K562 (cell line): ENCODE measurements around the gene TEAD4. TPM values are rescaled to one million over a fixed set of nuclear protein-coding genes. Genes with fewer than 3 reads are reported as not detected.

Experiments used
- ATAC-seq: fragments of 200-7000 bp; cut with Tn5 transposase; 3 replicates; pipeline ENCODE4 v1.9.1; 2020; ENCODE audit warnings: moderate library complexity
- BruUV-seq: library from RNA; stranded (reverse); fragments of 400-500 nt; replicated peaks from 2 replicates; lab custom pipeline; 2021; lab: Mats Ljungman, UMichigan
- CTCF ChIA-PET: fragments of 300-600 bp; formaldehyde crosslinking; extraction: SDS; loops from one replicate; lab custom pipeline; 2021; ENCODE audit warnings: low intra/inter-chr PET ratio; lab: Yijun Ruan, JAX
- POLR2A ChIA-PET: fragments of 300-600, 350-650 bp; sonication (Branson Sonifier 250); formaldehyde crosslinking; extraction: SDS; loops from one replicate; lab custom pipeline; 2021; ENCODE audit warnings: antibody characterized with exemption, inconsistent platforms; lab: Yijun Ruan, JAX
- DNase-seq, 4 experiments: peaks; one replicate each; pipeline versions ENCODE4 v3.0.0 to v3.0.0-alpha.2; 2011 to 2018; ENCODE audit warnings: low spot score in 3 of 4, mixed read lengths in 3 of 4; ENCODE audit errors: extremely low read depth in 1 of 4
- FAIRE-seq: peaks from 2 replicates; lab custom pipeline; 2011; peaks lifted over from hg19 to GRCh38; lab: Jason Lieb, UNC
- H2AFZ ChIP-seq: 2 replicates; pipeline ENCODE4 v1.6.0; 2011; ENCODE audit warnings: low read depth, low read length, control low read depth, inconsistent platforms
- H3K27ac ChIP-seq: fragments of 200-600 bp; 3 replicates; pipeline ENCODE4 v1.8.0; 2011; ENCODE audit warnings: low read depth, mild to moderate bottlenecking, control low read depth, inconsistent platforms, low read length, moderate library complexity, mixed read lengths; ENCODE audit errors: extremely low read depth
- H3K27me3 ChIP-seq, 2 experiments: fragments of 300-600 bp in 1 of 2; 2 replicates in 1 of 2; 3 replicates in 1 of 2; pipeline versions ENCODE4 v1.6.0 to v1.8.0; 2011; ENCODE audit warnings: inconsistent platforms in 2 of 2, low read length in 2 of 2, mild to moderate bottlenecking in 1 of 2, mixed read lengths in 1 of 2, moderate library complexity in 1 of 2; ENCODE audit not compliant: control insufficient read depth in 2 of 2, insufficient read depth in 2 of 2
- H3K36me3 ChIP-seq: fragments of 300-600 bp; 3 replicates; pipeline ENCODE4 v1.8.0; 2011; ENCODE audit warnings: mild to moderate bottlenecking, low read length, inconsistent platforms; ENCODE audit not compliant: control insufficient read depth, insufficient read depth
- H3K4me1 ChIP-seq, 2 experiments: fragments of 200-600 bp in 1 of 2; replicated peaks in 1 of 2; 2 replicates in 1 of 2; 3 replicates in 1 of 2; pipeline versions ENCODE4 v1.5.1 to v1.8.0; 2011; ENCODE audit warnings: inconsistent platforms in 2 of 2, low read length in 2 of 2, mild to moderate bottlenecking in 1 of 2, mixed read lengths in 1 of 2, moderate library complexity in 1 of 2; ENCODE audit not compliant: control insufficient read depth in 2 of 2, insufficient read depth in 2 of 2
- H3K4me2 ChIP-seq: 2 replicates; pipeline ENCODE4 v1.6.1; 2011; ENCODE audit warnings: low read length, control low read depth, inconsistent platforms, mixed read lengths; ENCODE audit not compliant: insufficient read depth
- H3K4me3 ChIP-seq: fragments of 200-600 bp; sonication (generic), shearing (Covaris generic); 2 replicates; pipeline ENCODE4 v1.5.1; 2016; ENCODE audit warnings: control low read depth, inconsistent platforms
- H3K79me2 ChIP-seq: fragments of 200-600 bp; 3 replicates; pipeline ENCODE4 v1.8.0; 2011; ENCODE audit warnings: low read length, inconsistent platforms; ENCODE audit not compliant: control insufficient read depth, insufficient read depth
- H3K9ac ChIP-seq, 2 experiments: 2 replicates each; pipeline versions ENCODE4 v1.6.0 to v1.6.1; 2011; ENCODE audit warnings: low read depth in 2 of 2, low read length in 2 of 2, control low read depth in 1 of 2, inconsistent platforms in 1 of 2, mild to moderate bottlenecking in 1 of 2, mixed read lengths in 1 of 2; ENCODE audit not compliant: insufficient read depth in 1 of 2
- H3K9me1 ChIP-seq: one replicate; pipeline ENCODE4 v1.6.0; 2011; ENCODE audit warnings: inconsistent platforms, mild to moderate bottlenecking, low read length, moderate library complexity; ENCODE audit not compliant: control insufficient read depth, insufficient read depth
- H3K9me3 ChIP-seq: replicated peaks from 2 replicates; pipeline ENCODE4 v1.5.1; 2011; ENCODE audit warnings: low read depth, low read length, inconsistent platforms; ENCODE audit not compliant: control insufficient read depth, insufficient read depth
- H4K20me1 ChIP-seq: replicated peaks from 2 replicates; pipeline ENCODE4 v1.6.1; 2011; ENCODE audit warnings: low read length, inconsistent platforms, mixed read lengths; ENCODE audit not compliant: control insufficient read depth, insufficient read depth
- BDP1 ChIP-seq: IDR thresholded peaks from 3 replicates; pipeline ENCODE4 v1.6.1; 2011; ENCODE audit not compliant: insufficient read length, insufficient read depth
- E2F1 ChIP-seq: sonication (generic); formaldehyde crosslinking; IDR thresholded peaks from 2 replicates; pipeline ENCODE4 v1.8.1; 2023; ENCODE audit warnings: mild to moderate bottlenecking, missing genetic modification reagents, moderate library complexity
- ELK3 ChIP-seq: fragments of 450-650 bp; formaldehyde crosslinking; IDR thresholded peaks from 2 replicates; pipeline ENCODE4 v1.4.0; 2020; ENCODE audit warnings: mild to moderate bottlenecking
- FIP1L1 ChIP-seq: fragments of 200-400 bp; formaldehyde crosslinking; IDR thresholded peaks from 2 replicates; pipeline ENCODE4 v1.6.1; 2018; ENCODE audit warnings: mild to moderate bottlenecking, low read depth, low read length; ENCODE audit not compliant: poor library complexity, severe bottlenecking
- HMG20A ChIP-seq: fragments of 450-650 bp; formaldehyde crosslinking; conservative IDR thresholded peaks from 2 replicates; pipeline ENCODE4 v1.4.0; 2020; ENCODE audit warnings: mild to moderate bottlenecking, mixed read lengths
- HNRNPLL ChIP-seq: fragments of 200-400 bp; formaldehyde crosslinking; IDR thresholded peaks from 2 replicates; pipeline ENCODE4 v1.6.1; 2017; ENCODE audit warnings: low read length, low read depth, mild to moderate bottlenecking; ENCODE audit not compliant: poor library complexity, severe bottlenecking
- NFYB ChIP-seq: IDR thresholded peaks from 2 replicates; pipeline ENCODE4 v1.6.1; 2011; ENCODE audit warnings: mild to moderate bottlenecking, moderate library complexity; ENCODE audit not compliant: insufficient read length; ENCODE audit errors: extremely low read depth
- SIN3B ChIP-seq: fragments of 450-650 bp; IDR thresholded peaks from 2 replicates; pipeline ENCODE4 v1.6.1; 2017; ENCODE audit warnings: low read depth, mild to moderate bottlenecking, moderate library complexity
- SRF ChIP-seq, 2 experiments: fragments of 250-450, 450-650 bp in 1 of 2; sonication (Bioruptor Pico) in 1 of 2; sonication (generic) in 1 of 2; formaldehyde crosslinking; IDR thresholded peaks; 2 replicates each; pipeline versions ENCODE4 v1.5.0 to v1.5.1; 2020 to 2022; ENCODE audit warnings: mild to moderate bottlenecking in 1 of 2, missing genetic modification reagents in 1 of 2
- SRSF1 ChIP-seq: fragments of 200-400 bp; formaldehyde crosslinking; IDR thresholded peaks from 2 replicates; pipeline ENCODE4 v1.6.1; 2017; ENCODE audit warnings: mild to moderate bottlenecking, low read depth, low read length, moderate library complexity
- YBX1 ChIP-seq: fragments of 450-650 bp; IDR thresholded peaks from 2 replicates; pipeline ENCODE4 v1.7.1; 2016; ENCODE audit warnings: mild to moderate bottlenecking
- ZNF57 ChIP-seq: fragments of 450-650 bp; formaldehyde crosslinking; IDR thresholded peaks from 2 replicates; pipeline ENCODE4 v1.4.0; 2020; ENCODE audit warnings: mild to moderate bottlenecking, moderate library complexity
- WGBS: fragments of 100-300 bp; shearing (Covaris generic); methylation state at CpG from one replicate; pipeline ENCODE4 v1.1.6; 2016; ENCODE audit warnings: low coverage, mixed read lengths; ENCODE audit not compliant: insufficient coverage; ENCODE audit errors: missing lambda C conversion rate; 5-methylcytosine and 5-hydroxymethylcytosine counted together
- in situ Hi-C: fragments of 300-500 bp; cut with MboI; formaldehyde crosslinking; loops from 4 replicates; pipeline ENCODE4 v1.15.0; 2018; ENCODE audit warnings: inconsistent platforms, mixed read lengths
- intact Hi-C: fragments of 100-400 bp; cut with micrococcal nuclease; formaldehyde crosslinking; loops from 2 replicates; pipeline ENCODE4 v1.14.2; 2022
- polyA plus RNA-seq, 8 experiments: library from polyadenylated mRNA; depleted of rRNA in 4 of 8; stranded (reverse) in 5 of 8; unstranded in 3 of 8; fragments of >200 nt; fragmentation: Nextera tagmentation in 2 of 8; fragmentation: Illumina TruSeq in 1 of 8; extraction: Ambion mirVana in 2 of 8; extraction: Trizol in 1 of 8; gene quantifications; 2 replicates each; pipeline versions ENCODE4 v1.2.1 to v1.2.3, GENCODE V29; 2011 to 2014; ENCODE audit warnings: inconsistent platforms in 1 of 8, missing spikeins in 1 of 8
- total RNA-seq, 7 experiments: library from RNA; depleted of rRNA in 6 of 7; stranded (reverse); fragments of >200 nt in 6 of 7; fragmentation: Illumina TruSeq in 2 of 7; extraction: Trizol in 2 of 7; gene quantifications; 2 replicates each; pipeline versions ENCODE4 v1.2.1 to v1.2.3, GENCODE V29; 2011 to 2021; ENCODE audit warnings: low replicate concordance in 1 of 7

TEAD4 gene
- total and polyA plus RNA-seq, 9 of the 15 experiments (the other 6 are each of a cell fraction or from before 2014, with no cell fraction given): 0.82 to 40.0 (median 17.0) TPM

- H3K9me3 ChIP-seq: no peaks in the 10 kb centered on the region
- WGBS: 29% methylated on average over 8 of the region's 10 CpGs
- ChIA-PET POLR2A (interaction anchor here (0.6 to 1.0 kb wide), 6 partner anchors 10 to 638 kb away, joined by 3 read pairs; no protein-coding TSS in a partner anchor), CTCF (no interaction called here)
- no peak overlapping the region; the same call in 2 of the 3 replicates for H3K27ac ChIP-seq
- FAIRE-seq (no peak), ATAC-seq (no peak), DNase-seq (peak in 1 of 4 experiments; percentile 13)
- intact Hi-C loops: loop anchor here (5.0 kb wide), 1 partner anchor 36 kb away; no protein-coding TSS in a partner anchor
- H4K20me1 ChIP-seq: no peaks in the 10 kb centered on the region; the same call in 1 of the 2 replicates
- in situ Hi-C loops: no loop called here
- TF ChIP-seq HNRNPLL (no peak), SIN3B (no peak)
- H3K4me1 ChIP-seq: peaks cover 25 to 39% of the 10 kb centered on the region in 2 experiments; a peak in 4 of 5 replicates
- no peaks in the 10 kb centered on the region for H3K27me3 ChIP-seq
- no peak overlapping the region for H2AFZ ChIP-seq
- peak overlapping the region; percentile 67 to 77 for H3K9ac ChIP-seq
- H3K36me3 ChIP-seq: peaks cover 3% of the 10 kb centered on the region; the same call in 2 of the 3 replicates
- peak overlapping the region; percentile 90 for H3K4me2 ChIP-seq
- H3K9me1 ChIP-seq: peaks cover 3% of the 10 kb centered on the region
- H3K79me2 ChIP-seq: peaks cover 53% of the 10 kb centered on the region
- BruUV-seq: no TSS peak
- peak overlapping the region; percentile 65; the same call in 1 of the 2 replicates for H3K4me3 ChIP-seq
These were observed 1.9 kb downstream of the TEAD4 start for GRCh38 chr12:2960996-2961616.

- peaks cover 3% of the 10 kb centered on the region; the same call in 2 of the 3 replicates for H3K36me3 ChIP-seq
- WGBS: 87% methylated on average over 5 of the region's 5 CpGs
- peak overlapping the region in 1 of 2 experiments; percentile 77; a peak in 1 of 4 replicates for H3K9ac ChIP-seq
- intact Hi-C loops (loop anchor here (5.0 kb wide), 1 partner anchor 36 kb away; no protein-coding TSS in a partner anchor), in situ Hi-C loops (no loop called here)
- POLR2A ChIA-PET: interaction anchor here (0.6 to 0.9 kb wide), 5 partner anchors 11 to 1895 kb away, joined by 3 to 4 read pairs (median 3); no protein-coding TSS in a partner anchor
- H2AFZ ChIP-seq: no peak overlapping the region
- H3K4me3 ChIP-seq: no peak overlapping the region
- ATAC-seq (no peak), DNase-seq (no peak), FAIRE-seq (no peak)
- no peaks in the 10 kb centered on the region for H3K27me3 ChIP-seq
- peaks cover 53% of the 10 kb centered on the region for H3K79me2 ChIP-seq
- peaks cover 25 to 39% of the 10 kb centered on the region in 2 experiments; a peak in 4 of 5 replicates for H3K4me1 ChIP-seq
- CTCF ChIA-PET: no interaction called here
- peak overlapping the region; percentile 90 for H3K4me2 ChIP-seq
- no peak overlapping the region for H3K27ac ChIP-seq
- H4K20me1 ChIP-seq: no peaks in the 10 kb centered on the region; the same call in 1 of the 2 replicates
- no peaks in the 10 kb centered on the region for H3K9me3 ChIP-seq
- no TSS peak for BruUV-seq
- peaks cover 3% of the 10 kb centered on the region for H3K9me1 ChIP-seq
- TF ChIP-seq ZNF57 (no peak), BDP1 (no peak), SRSF1 (no peak), FIP1L1 (no peak), ELK3 (CRISPR knock-in tag) (no peak), SRF (CRISPR knock-in tag; IDR thresholded peaks at IDR 0.05) (no peak), NFYB (no peak), HMG20A (CRISPR knock-in tag) (no peak), E2F1 (CRISPR knock-in tag) (no peak), YBX1 (no peak)
These were observed 2.5 kb downstream of the TEAD4 start for GRCh38 chr12:2961705-2962104.
